IMR-90 (cell line): ENCODE results near the gene SLC15A1. TPM values are rescaled to one million over a fixed set of nuclear protein-coding genes. Genes with fewer than 3 reads are reported as not detected.

Source experiments
- ATAC-seq: fragments of 200-7000 bp; cut with Tn5 transposase; 2 replicates; pipeline ENCODE4 v1.9.1; 2020; ENCODE audit warnings: low read depth, mild to moderate bottlenecking, moderate library complexity
- BruUV-seq: library from RNA; stranded (reverse); fragments of 400-500 nt; replicated peaks from 2 replicates; lab custom pipeline; 2021; lab: Mats Ljungman, UMichigan
- CTCF ChIA-PET: fragments of 300-600 bp; formaldehyde crosslinking; extraction: SDS; loops from one replicate; lab custom pipeline; 2021; ENCODE audit warnings: antibody characterized with exemption; lab: Yijun Ruan, JAX
- POLR2A ChIA-PET: fragments of 300-600 bp; sonication (Branson Sonifier 250); formaldehyde crosslinking; loops from one replicate; lab custom pipeline; 2022; ENCODE audit warnings: antibody characterized with exemption; ENCODE audit not compliant: unreplicated experiment; lab: Charles Lee
- DNase-seq: peaks from one replicate; pipeline ENCODE4 v3.0.0; 2013
- H2AFZ ChIP-seq: replicated peaks from 2 replicates; pipeline ENCODE3; 2013; ENCODE audit warnings: low read length, mild to moderate bottlenecking; ENCODE audit not compliant: poor library complexity
- H2AK5ac ChIP-seq: 2 replicates; pipeline ENCODE4 v1.6.1; 2013; ENCODE audit warnings: low read depth, low read length, inconsistent platforms
- H2AK9ac ChIP-seq: replicated peaks from 2 replicates; pipeline ENCODE3; 2013; ENCODE audit warnings: mild to moderate bottlenecking, low read depth, low read length, moderate library complexity; ENCODE audit not compliant: poor library complexity
- H2BK120ac ChIP-seq: 2 replicates; pipeline ENCODE4 v1.6.1; 2013; ENCODE audit warnings: low read depth, low read length, inconsistent platforms
- H2BK15ac ChIP-seq: 3 replicates; pipeline ENCODE4 v1.6.1; 2013; ENCODE audit warnings: low read depth, low read length, inconsistent platforms
- H2BK20ac ChIP-seq: 2 replicates; pipeline ENCODE4 v1.6.1; 2013; ENCODE audit warnings: low read depth, mild to moderate bottlenecking, inconsistent platforms, low read length, moderate library complexity
- H2BK5ac ChIP-seq: 2 replicates; pipeline ENCODE4 v1.6.1; 2013; ENCODE audit warnings: mild to moderate bottlenecking, low read depth, low read length, inconsistent platforms; ENCODE audit not compliant: poor library complexity, severe bottlenecking
- H3K14ac ChIP-seq: replicated peaks from 2 replicates; pipeline ENCODE4 v1.6.1; 2013; ENCODE audit warnings: low read depth, low read length, inconsistent platforms
- H3K18ac ChIP-seq: 2 replicates; pipeline ENCODE4 v1.6.1; 2013; ENCODE audit warnings: low read depth, low read length, control low read depth
- H3K23ac ChIP-seq: 2 replicates; pipeline ENCODE4 v1.6.1; 2013; ENCODE audit warnings: low read depth, low read length, inconsistent platforms
- H3K27ac ChIP-seq: 2 replicates; pipeline ENCODE4 v1.5.1; 2013; ENCODE audit warnings: mild to moderate bottlenecking, control low read depth, low read length; ENCODE audit not compliant: insufficient read depth
- H3K27me3 ChIP-seq: 2 replicates; pipeline ENCODE4 v1.6.1; 2013; ENCODE audit warnings: low read length; ENCODE audit not compliant: control insufficient read depth, insufficient read depth
- H3K36me3 ChIP-seq: 2 replicates; pipeline ENCODE4 v1.6.1; 2013; ENCODE audit warnings: low read length, mixed read lengths; ENCODE audit not compliant: control insufficient read depth, insufficient read depth
- H3K4ac ChIP-seq: 2 replicates; pipeline ENCODE4 v1.6.1; 2013; ENCODE audit warnings: low read depth, low read length, inconsistent platforms
- H3K4me1 ChIP-seq: 2 replicates; pipeline ENCODE4 v1.6.1; 2013; ENCODE audit warnings: low read length, mixed read lengths; ENCODE audit not compliant: control insufficient read depth, insufficient read depth
- H3K4me2 ChIP-seq: 2 replicates; pipeline ENCODE4 v1.6.1; 2013; ENCODE audit warnings: low read depth, mild to moderate bottlenecking, control low read depth, low read length, moderate library complexity
- H3K4me3 ChIP-seq: 2 replicates; pipeline ENCODE4 v1.5.1; 2013; ENCODE audit warnings: low read depth, mild to moderate bottlenecking, control low read depth, low read length, moderate library complexity; ENCODE audit not compliant: insufficient read depth
- H3K56ac ChIP-seq: 2 replicates; pipeline ENCODE4 v1.6.1; 2013; ENCODE audit warnings: low read length, inconsistent platforms; ENCODE audit not compliant: insufficient read depth; ENCODE audit errors: extremely low read depth
- H3K79me1 ChIP-seq, 2 experiments: 2 replicates each; pipeline ENCODE4 v1.6.1; 2013; ENCODE audit warnings: low read length in 2 of 2, inconsistent platforms in 1 of 2, low read depth in 1 of 2
- H3K9ac ChIP-seq: 2 replicates; pipeline ENCODE4 v1.6.1; 2013; ENCODE audit warnings: low read depth, low read length, control low read depth
- H3K9me1 ChIP-seq: 2 replicates; pipeline ENCODE4 v1.6.1; 2013; ENCODE audit warnings: low read length, inconsistent platforms; ENCODE audit not compliant: insufficient read depth
- H3K9me3 ChIP-seq: 2 replicates; pipeline ENCODE4 v1.6.1; 2013; ENCODE audit warnings: low read length; ENCODE audit not compliant: control insufficient read depth, insufficient read depth
- H4K20me1 ChIP-seq: 2 replicates; pipeline ENCODE4 v1.6.1; 2013; ENCODE audit warnings: low read length, inconsistent platforms; ENCODE audit not compliant: insufficient read depth
- H4K5ac ChIP-seq: 2 replicates; pipeline ENCODE4 v1.6.1; 2013; ENCODE audit warnings: mild to moderate bottlenecking, low read depth, low read length, control low read depth
- H4K8ac ChIP-seq, 2 experiments: 2 replicates each; pipeline ENCODE4 v1.6.1; 2013; ENCODE audit warnings: low read depth in 2 of 2, low read length in 2 of 2, control low read depth in 1 of 2, inconsistent platforms in 1 of 2
- H4K91ac ChIP-seq: 2 replicates; pipeline ENCODE4 v1.6.1; 2013; ENCODE audit warnings: low read depth, low read length, inconsistent platforms; ENCODE audit not compliant: insufficient read depth
- MXI1 ChIP-seq: IDR thresholded peaks from 2 replicates; pipeline ENCODE4 v1.6.1; 2012; ENCODE audit warnings: low read depth, mild to moderate bottlenecking, low read length, moderate library complexity, borderline replicate concordance
- POLR2A ChIP-seq: IDR thresholded peaks from 2 replicates; pipeline ENCODE4 v1.6.1; 2012; ENCODE audit warnings: mild to moderate bottlenecking, low read depth, low read length
- WGBS, 2 experiments: methylation state at CpG; one replicate each; pipeline versions ENCODE4 v1.1.5 to v1.1.7; 2013; ENCODE audit warnings: missing lambda C conversion rate in 2 of 2; ENCODE audit not compliant: insufficient read length in 1 of 2; ENCODE audit errors: extremely low coverage in 2 of 2; 5-methylcytosine and 5-hydroxymethylcytosine counted together
- dilution Hi-C: fragments of 300-500 bp; cut with HindIII; formaldehyde crosslinking; loops from one replicate; pipeline ENCODE4 v1.14.3; 2018; ENCODE audit warnings: low sequenced_read_pairs; ENCODE audit not compliant: unreplicated experiment
- in situ Hi-C: fragments of 300-500 bp; cut with MboI; formaldehyde crosslinking; loops from 3 replicates; pipeline ENCODE4 v1.14.3; 2019; ENCODE audit warnings: low sequenced_read_pairs, inconsistent platforms, mixed read lengths
- intact Hi-C: fragments of 100-400 bp; cut with micrococcal nuclease; formaldehyde crosslinking; loops from 2 replicates; pipeline ENCODE4 v1.10.0; 2022
- polyA plus RNA-seq, 3 experiments: library from polyadenylated mRNA; depleted of rRNA; stranded (reverse); fragments of >200 nt; gene quantifications; 2 replicates each; pipeline ENCODE4 v1.2.3, GENCODE V29; 2012; ENCODE audit warnings: low replicate concordance in 1 of 3
- total RNA-seq: library from RNA; depleted of rRNA; stranded (reverse); fragments of >200 nt; gene quantifications from 2 replicates; pipeline ENCODE4 v1.2.3, GENCODE V29; 2012
- TF ChIP-seq, protein P1 (sequence below): fragments of 150-350 bp; IDR thresholded peaks from 2 replicates; pipeline ENCODE4 v1.6.1; 2016; ENCODE audit warnings: low read depth, mild to moderate bottlenecking, low read length, moderate library complexity, borderline replicate concordance

Gene SLC15A1
- total and polyA plus RNA-seq, 2 of the 4 experiments (the other 2 are of a cell fraction), result not detected

DNA sequence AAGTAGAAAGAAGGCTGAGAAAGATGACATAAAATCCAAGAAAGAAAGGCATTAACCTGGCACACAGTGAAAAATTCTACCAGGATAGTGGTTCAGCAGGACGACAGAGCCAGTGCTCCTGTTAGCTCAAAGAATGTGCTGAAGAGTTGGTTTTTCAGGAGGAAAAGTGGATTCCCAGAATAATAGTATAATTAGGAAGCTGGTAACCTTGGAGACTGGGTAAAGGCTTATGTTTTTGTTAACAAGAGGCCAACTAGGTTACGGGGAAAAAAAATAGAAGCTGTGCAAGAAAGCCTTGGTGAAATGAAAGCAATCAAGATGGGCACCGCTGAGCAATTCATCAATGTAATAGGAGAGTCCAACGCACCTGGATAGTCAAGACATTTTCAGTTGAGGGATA, 54.7 kb downstream of the SLC15A1 start:
- no peak for TF ChIP-seq MXI1
- TF ChIP-seq, protein P1, sequence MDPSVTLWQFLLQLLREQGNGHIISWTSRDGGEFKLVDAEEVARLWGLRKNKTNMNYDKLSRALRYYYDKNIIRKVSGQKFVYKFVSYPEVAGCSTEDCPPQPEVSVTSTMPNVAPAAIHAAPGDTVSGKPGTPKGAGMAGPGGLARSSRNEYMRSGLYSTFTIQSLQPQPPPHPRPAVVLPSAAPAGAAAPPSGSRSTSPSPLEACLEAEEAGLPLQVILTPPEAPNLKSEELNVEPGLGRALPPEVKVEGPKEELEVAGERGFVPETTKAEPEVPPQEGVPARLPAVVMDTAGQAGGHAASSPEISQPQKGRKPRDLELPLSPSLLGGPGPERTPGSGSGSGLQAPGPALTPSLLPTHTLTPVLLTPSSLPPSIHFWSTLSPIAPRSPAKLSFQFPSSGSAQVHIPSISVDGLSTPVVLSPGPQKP, result no peak
- no peak for TF ChIP-seq POLR2A
- 50% methylated on average over 2 of the region's 4 CpGs; no CpG with 5 or more reads in 1 of the 2 experiments for WGBS, 2 experiments
- ChIA-PET POLR2A (no interaction called here), CTCF (interaction anchor here (0.6 kb wide), 2 partner anchors 11 to 749 kb away, joined by 3 to 4 read pairs; no protein-coding TSS in a partner anchor)
- no peaks in the 10 kb centered on the region for H3K4me1 ChIP-seq
- no peak overlapping the region for H3K4ac ChIP-seq
- no peaks in the 10 kb centered on the region for H3K36me3 ChIP-seq
- no peak overlapping the region for H3K14ac ChIP-seq
- no peak overlapping the region for H3K27ac ChIP-seq
- no peak overlapping the region for H3K9ac ChIP-seq
- H3K4me3 ChIP-seq, result no peak overlapping the region
- no peak overlapping the region for H3K23ac ChIP-seq
- BruUV-seq, result no TSS peak
- no peak overlapping the region for H2BK5ac ChIP-seq
- H2BK20ac ChIP-seq, result no peak overlapping the region
- no peak overlapping the region for H4K91ac ChIP-seq
- no peak overlapping the region for H2BK15ac ChIP-seq
- dilution Hi-C loops, result no loop called here
- no peak overlapping the region for H2AK9ac ChIP-seq
- no peaks in the 10 kb centered on the region for H4K20me1 ChIP-seq
- no peak for ATAC-seq
- intact Hi-C loops, result no loop called here
- no peak overlapping the region for H3K18ac ChIP-seq
- H4K8ac ChIP-seq, result no peak overlapping the region
- H4K5ac ChIP-seq, result no peak overlapping the region
- no peaks in the 10 kb centered on the region for H3K9me1 ChIP-seq
- H3K27me3 ChIP-seq, result peaks cover 25% of the 10 kb centered on the region
- H3K9me3 ChIP-seq, result no peaks in the 10 kb centered on the region
- H3K56ac ChIP-seq, result no peak overlapping the region
- in situ Hi-C loops, result no loop called here
- H2AFZ ChIP-seq, result no peak overlapping the region
- no peak for DNase-seq
- no peaks in the 10 kb centered on the region for H3K79me1 ChIP-seq
- no peak overlapping the region for H2AK5ac ChIP-seq
- no peak overlapping the region for H2BK120ac ChIP-seq
- H3K4me2 ChIP-seq, result no peak overlapping the region
